GM21381 (cell line): ENCODE data around the gene PDE6H.
A peak's percentile ranks its signal among the peaks of the same experiment; 100 is the strongest.

Experiments used
- ATAC-seq: cut with Tn5 transposase; IDR thresholded peaks from one replicate; pipeline ENCODE4 v1.9.1; 2021; ENCODE audit warnings: mild to moderate bottlenecking, moderate library complexity; ENCODE audit not compliant: unreplicated experiment

PDE6H gene

GRCh38 chr12:14968478-14968877, 4.4 kb upstream of the PDE6H start:
- ATAC-seq = no peak

DNA sequence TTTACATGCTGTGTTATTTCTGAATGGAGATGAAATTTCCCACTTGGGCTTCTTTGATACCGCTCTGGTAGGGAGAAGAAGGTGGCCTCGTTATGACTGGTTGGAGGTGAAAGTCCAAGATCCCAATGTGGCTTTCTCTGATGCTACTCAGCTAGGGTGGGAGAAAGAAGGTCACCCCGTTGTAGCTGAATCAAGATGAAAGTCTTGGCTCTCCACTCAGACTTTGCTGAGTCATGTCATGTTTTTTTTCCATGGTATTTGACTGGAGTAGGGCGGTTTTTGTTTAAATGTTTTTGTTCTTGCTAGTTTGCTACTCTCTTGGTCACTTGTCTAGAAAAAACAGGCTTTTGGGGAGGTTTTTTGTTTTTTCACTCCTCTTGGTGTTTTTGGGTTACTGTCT, 2.4 kb upstream of the PDE6H start:
- no peak for ATAC-seq

DNA sequence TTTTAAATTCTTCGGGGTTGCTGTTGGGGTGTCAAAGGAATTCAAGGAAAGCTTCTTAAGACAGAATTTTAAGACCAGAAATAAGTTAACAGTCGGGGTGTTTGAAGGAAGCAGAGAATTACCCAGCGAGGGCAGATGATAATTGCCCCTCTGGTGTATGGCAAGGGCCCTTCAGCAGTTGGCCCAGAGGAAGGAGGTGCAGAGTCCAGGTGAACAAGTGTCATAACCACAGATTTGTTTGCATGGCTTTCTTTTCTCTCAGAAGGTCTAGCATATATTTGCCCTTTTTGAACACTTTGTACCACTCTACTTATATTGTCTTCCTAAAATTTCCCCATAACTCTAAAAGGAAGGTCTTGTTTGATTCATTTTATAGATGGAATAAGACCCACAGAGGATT, 1.8 kb downstream of the PDE6H start:
- ATAC-seq = no peak

GRCh38 chr12:14975457-14975856, 2.6 kb downstream of the PDE6H start:
- ATAC-seq = no peak

DNA sequence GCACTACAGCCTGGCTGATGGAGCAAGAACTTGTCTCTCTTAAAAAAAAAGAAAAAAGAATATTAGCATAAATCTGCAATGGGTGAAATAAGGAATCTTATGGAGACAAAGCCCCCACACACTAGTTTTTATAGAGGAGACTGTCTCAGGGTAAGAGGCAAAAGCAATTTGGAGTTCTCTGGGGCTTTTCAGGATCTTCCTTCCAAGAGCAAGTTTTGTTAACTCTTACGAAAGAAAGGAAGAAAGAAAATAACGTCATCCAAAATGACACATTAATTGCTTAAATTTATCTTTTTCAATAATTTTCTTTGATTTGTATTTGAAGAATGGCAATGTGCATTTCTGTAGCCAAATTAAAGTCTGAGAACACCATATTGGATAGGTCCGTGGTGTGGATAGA, 3.8 kb downstream of the PDE6H start:
- no peak for ATAC-seq

DNA sequence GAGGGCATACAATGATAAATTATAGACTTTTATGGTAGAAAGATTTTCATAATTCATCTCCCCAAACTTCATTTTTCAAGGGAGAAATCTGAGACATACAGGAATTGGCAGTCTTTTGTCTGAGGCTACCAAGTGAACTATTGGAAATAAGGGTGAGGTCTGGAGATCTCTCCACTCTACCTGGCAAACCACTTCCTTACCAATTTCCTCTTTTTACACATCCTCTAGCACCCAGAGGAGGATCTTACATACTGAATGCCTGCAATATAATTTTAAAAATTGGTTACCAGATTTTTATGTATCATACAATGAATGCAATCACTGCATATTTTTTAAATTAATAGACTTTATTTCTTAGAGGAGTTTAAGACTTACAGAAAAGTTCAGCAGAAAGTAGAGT, 6.6 kb downstream of the PDE6H start:
- no peak for ATAC-seq

- no peak for ATAC-seq
Measured at GRCh38 chr12:14981049-14981448, 8.2 kb downstream of the PDE6H start.

DNA sequence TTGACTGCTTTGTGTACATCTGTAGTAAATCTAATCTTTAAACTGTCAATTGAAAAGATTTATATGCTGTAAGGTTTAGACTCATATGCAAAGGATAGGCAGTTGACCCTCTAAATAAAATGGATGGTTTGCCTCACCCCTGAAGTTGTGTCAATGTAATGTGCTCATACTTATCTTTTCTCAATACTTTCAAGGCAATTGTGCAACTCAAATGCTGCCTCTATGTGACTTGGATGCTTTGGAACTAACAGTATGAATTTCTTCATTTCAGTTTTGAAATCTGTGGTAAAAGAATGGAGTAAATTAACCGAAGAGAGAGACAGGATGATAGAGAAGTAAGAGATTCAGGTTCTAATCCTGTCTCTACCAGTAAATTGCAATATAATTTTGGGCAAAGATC, 9.7 kb downstream of the PDE6H start:
- ATAC-seq = no peak

DNA sequence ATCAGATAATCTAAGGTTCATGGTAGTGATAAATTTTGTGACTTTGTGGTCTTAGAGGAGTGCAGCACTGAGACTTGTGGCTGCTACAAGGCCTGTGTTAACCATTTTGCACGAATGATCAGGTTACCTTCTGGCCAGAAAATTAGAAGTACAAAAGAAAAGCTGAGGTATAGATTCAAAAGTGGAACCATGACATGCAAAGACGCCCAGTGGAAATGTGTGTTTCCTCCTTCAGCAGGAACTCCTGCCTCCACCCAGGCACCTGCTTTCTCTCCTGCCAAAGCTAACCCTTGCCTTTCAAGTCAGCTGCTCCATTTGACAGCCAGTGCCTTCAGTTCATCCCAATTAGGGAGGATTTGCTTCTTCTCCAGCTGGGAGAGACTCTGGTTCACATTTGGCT, 10.1 kb downstream of the PDE6H start:
- ATAC-seq = no peak

- no peak for ATAC-seq
Measured at GRCh38 chr12:14984036-14984435, 11.2 kb downstream of the PDE6H start.

DNA sequence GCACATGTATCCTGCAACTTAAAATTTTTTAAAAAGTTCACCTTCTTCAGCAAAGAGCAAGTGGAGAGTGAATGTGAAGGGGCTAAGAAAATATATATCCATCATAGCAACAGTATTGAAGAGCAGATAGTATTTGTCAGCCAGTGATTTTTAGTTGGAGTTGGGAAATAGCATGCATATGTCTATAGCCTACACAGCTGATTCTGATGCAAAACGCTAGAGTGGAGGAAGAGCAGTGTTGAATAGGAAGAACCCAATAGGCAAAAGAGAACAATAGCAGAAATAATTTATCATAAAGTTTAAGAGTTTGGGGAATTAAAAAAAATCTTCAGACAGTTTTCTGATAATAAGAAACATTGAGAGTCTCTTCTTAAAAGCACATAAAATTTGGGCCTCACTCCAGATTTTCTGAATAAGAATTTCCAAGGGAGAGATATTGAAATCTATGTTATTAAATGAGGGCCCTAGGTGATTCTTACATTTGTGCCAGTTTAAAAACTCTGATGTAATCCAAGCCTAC, 12.0 kb downstream of the PDE6H start:
- no peak for ATAC-seq

- no peak for ATAC-seq
Measured at GRCh38 chr12:14986449-14986848, 13.6 kb downstream of the PDE6H start.

- no peak for ATAC-seq
Measured at GRCh38 chr12:14988035-14988434, 15.2 kb downstream of the PDE6H start.

- peak; percentile 45 for ATAC-seq
Measured at GRCh38 chr12:14989790-14990189, 16.9 kb downstream of the PDE6H start.

- ATAC-seq = no peak
Measured at GRCh38 chr12:14991069-14991468, 18.2 kb downstream of the PDE6H start.

GRCh38 chr12:14992673-14993072, 19.8 kb downstream of the PDE6H start:
- ATAC-seq = no peak

GRCh38 chr12:14993117-14993516, 20.3 kb downstream of the PDE6H start:
- ATAC-seq = no peak

DNA sequence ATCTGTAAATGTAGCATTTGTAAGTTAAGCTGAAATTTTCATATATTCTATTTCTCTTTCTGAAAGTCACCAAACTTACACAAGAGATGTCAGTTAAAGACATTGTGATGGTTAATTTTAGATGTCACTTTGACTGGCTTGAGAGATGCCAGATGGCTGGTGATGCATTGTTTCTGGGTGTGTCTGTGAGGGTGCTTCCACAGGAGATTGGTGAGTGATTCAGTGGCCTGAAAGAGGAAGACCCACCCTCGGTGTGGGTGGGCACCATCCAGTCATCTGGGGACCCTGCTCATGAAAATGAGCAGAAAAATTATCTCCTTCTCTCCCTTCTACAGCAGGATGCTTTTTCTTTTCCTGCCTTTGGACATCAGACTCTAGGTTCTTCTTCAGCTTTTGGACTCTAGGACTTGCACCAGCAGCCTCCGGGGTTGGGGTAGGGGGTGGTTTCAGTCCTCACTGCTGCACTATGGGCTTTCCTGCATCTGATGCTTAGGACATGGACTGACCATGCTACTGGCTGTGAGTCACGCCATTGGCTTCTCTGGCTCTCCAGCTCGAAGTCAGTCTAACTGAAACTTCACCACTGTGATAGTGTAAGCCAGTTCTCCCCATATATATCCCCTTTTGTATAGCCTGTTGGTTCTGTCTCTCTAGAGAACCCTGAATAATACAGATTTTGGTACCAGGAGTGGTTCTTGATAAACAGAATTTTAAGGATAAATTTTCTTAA, 20.9 kb downstream of the PDE6H start:
- no peak for ATAC-seq

GRCh38 chr12:14994610-14995009, 21.8 kb downstream of the PDE6H start:
- ATAC-seq = no peak

DNA sequence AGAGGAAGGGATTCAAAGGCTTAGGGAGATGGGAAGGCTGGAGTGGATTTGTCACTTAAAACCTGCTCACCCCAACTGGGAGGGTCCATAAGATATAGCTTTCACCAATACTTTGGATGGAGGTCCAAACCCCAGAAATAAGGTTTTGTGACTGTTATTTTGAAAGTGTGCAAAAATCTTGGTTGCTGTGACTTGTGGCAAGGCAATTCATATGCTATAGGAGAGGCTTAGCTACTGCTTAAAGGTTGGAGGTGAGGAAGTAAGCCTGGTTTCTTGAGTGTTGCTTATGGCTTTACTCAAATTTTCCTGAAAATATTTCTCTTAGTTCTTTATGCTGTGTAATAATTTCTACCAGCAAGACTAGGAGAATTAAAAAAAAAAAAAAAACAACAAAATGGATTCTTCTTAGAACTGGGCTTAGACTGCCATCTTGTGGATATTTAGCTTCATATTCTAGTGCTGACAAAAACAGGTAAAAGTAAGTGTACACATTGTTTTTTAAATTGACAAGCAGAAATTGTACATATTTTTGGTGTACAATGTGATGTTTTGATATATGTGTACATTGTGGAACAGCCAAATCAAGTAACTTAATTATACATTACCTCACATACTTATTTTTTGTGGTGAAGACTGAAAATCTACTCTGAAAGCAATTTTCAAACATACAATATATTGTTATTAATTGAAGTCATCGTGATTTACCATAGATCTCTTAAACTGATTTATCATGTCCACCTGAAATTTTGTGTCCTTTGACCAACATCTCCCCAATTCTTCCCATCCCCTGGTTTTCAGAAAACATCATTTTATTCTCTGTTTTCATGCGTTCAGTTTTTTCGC, 23.0 kb downstream of the PDE6H start:
- ATAC-seq = no peak

- ATAC-seq = no peak
Measured at GRCh38 chr12:14997998-14998397, 25.2 kb downstream of the PDE6H start.

DNA sequence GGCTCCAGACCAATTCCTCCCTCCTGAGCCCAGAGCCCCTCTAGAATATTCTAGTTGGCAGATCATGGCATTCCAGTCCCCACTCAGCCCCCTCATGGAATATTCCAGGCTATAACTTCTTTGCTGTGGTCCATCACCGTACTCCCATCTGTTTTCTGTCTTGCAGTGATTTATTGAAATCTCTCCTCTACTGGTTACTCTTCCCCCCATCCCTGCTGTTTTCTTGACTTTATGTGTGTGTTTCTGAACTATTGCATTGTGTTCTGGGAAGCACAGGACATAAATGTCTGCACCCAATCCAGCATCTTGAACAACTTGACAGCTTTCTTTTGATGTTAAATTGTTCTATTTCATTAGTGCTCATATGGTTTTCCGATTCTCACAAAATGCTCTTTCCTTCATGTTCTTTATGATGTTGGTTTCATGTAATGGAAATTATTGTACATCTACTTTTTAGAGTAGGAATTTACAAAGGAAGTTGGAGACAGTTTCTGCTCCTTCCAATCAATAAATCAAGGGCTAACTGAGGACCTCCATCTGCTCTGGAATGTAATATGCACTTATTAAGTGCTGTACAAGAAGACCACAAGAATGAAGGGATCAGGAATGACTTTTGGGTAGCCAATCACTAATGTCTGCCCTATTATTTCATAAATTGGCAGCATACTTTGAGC, 26.3 kb downstream of the PDE6H start:
- no peak for ATAC-seq
